ENCODE data around the gene PLAAT4. TPM values are rescaled to one million over a fixed set of nuclear protein-coding genes. Genes with fewer than 3 reads are reported as not detected.

The PLAAT4 gene
- total RNA-seq, 1 experiment from 2014 or later, result 0.52 TPM

DNA sequence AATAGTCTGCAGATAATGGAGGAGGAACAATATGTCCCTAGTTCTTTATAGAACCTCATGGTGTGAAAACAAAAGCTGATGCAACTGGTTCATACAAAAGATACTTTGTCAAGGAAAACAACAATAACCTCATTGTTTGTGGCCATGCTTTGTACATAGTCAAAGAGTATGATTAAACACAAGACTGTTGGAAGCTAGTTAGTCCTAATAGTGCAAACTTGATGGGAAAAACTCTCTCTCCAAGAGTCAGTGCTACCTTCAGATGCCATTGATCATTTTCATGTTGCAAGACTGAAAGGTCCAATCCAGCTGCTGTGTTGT is 46.7 kb downstream of the PLAAT4 start:
- intact Hi-C loops (cut with micrococcal nuclease), result no loop called here
- POLR2A ChIA-PET, result no interaction called here
- no peaks in the 10 kb centered on the region for H4K20me1 ChIP-seq (ENCODE audit: insufficient read depth)
- no TSS peak for BruUV-seq (replicated peaks)
- RAD21 ChIA-PET (ENCODE audit: low non-redundant PET in 1 of 2, low total read pairs in 2 of 2, uncharacterized antibody in 2 of 2, unreplicated experiment in 2 of 2), result no interaction called here
- H3K4me2 ChIP-seq (ENCODE audit: low read length), result peak overlapping the region; percentile 4; the same call in 1 of the 2 replicates
- no peaks in the 10 kb centered on the region for H3K79me2 ChIP-seq (ENCODE audit: insufficient read depth, low read length)
- TF ChIP-seq CEBPB (IDR thresholded peaks at IDR 0.05; ENCODE audit: low read depth) (no peak), EZH2 (IDR thresholded peaks at IDR 0.05) (no peak), FOSL1 (IDR thresholded peaks at IDR 0.05; ENCODE audit: low read depth) (no peak), SRF (IDR thresholded peaks at IDR 0.05; ENCODE audit: low read depth) (no peak), TCF7L2 (IDR thresholded peaks at IDR 0.05; ENCODE audit: borderline replicate concordance, extremely low read depth, insufficient read depth, insufficient read length) (no peak), SIN3A (IDR thresholded peaks at IDR 0.05; ENCODE audit: low read depth) (no peak), CBX3 (IDR thresholded peaks at IDR 0.05; ENCODE audit: low read depth) (no peak), ZFX (IDR thresholded peaks at IDR 0.05) (no peak), YY1 (IDR thresholded peaks at IDR 0.05; ENCODE audit: extremely low read depth, insufficient replicate concordance, low read depth, low read length) (no peak), ZNF274 (IDR thresholded peaks at IDR 0.05; ENCODE audit: low read depth, low read length) (no peak), POLR2AphosphoS5 (IDR thresholded peaks at IDR 0.05; ENCODE audit: low read depth, low read length) (no peak), JUND (IDR thresholded peaks at IDR 0.05) (no peak), EGR1 (IDR thresholded peaks at IDR 0.05; ENCODE audit: low read depth) (no peak)
- TF ChIP-seq, protein P1, sequence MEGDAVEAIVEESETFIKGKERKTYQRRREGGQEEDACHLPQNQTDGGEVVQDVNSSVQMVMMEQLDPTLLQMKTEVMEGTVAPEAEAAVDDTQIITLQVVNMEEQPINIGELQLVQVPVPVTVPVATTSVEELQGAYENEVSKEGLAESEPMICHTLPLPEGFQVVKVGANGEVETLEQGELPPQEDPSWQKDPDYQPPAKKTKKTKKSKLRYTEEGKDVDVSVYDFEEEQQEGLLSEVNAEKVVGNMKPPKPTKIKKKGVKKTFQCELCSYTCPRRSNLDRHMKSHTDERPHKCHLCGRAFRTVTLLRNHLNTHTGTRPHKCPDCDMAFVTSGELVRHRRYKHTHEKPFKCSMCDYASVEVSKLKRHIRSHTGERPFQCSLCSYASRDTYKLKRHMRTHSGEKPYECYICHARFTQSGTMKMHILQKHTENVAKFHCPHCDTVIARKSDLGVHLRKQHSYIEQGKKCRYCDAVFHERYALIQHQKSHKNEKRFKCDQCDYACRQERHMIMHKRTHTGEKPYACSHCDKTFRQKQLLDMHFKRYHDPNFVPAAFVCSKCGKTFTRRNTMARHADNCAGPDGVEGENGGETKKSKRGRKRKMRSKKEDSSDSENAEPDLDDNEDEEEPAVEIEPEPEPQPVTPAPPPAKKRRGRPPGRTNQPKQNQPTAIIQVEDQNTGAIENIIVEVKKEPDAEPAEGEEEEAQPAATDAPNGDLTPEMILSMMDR (IDR thresholded peaks at IDR 0.05 in 2 of 3, conservative IDR thresholded peaks at IDR 0.05 in 1 of 3; ENCODE audit: borderline replicate concordance in 1 of 3, insufficient read depth in 1 of 3, low read depth in 2 of 3, low read length in 2 of 3), result no peak
- TF ChIP-seq, protein P2, sequence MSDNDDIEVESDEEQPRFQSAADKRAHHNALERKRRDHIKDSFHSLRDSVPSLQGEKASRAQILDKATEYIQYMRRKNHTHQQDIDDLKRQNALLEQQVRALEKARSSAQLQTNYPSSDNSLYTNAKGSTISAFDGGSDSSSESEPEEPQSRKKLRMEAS (IDR thresholded peaks at IDR 0.05), result no peak
- TF ChIP-seq, protein P3, sequence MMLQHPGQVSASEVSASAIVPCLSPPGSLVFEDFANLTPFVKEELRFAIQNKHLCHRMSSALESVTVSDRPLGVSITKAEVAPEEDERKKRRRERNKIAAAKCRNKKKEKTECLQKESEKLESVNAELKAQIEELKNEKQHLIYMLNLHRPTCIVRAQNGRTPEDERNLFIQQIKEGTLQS (IDR thresholded peaks at IDR 0.05), result no peak
- TF ChIP-seq, protein P4, sequence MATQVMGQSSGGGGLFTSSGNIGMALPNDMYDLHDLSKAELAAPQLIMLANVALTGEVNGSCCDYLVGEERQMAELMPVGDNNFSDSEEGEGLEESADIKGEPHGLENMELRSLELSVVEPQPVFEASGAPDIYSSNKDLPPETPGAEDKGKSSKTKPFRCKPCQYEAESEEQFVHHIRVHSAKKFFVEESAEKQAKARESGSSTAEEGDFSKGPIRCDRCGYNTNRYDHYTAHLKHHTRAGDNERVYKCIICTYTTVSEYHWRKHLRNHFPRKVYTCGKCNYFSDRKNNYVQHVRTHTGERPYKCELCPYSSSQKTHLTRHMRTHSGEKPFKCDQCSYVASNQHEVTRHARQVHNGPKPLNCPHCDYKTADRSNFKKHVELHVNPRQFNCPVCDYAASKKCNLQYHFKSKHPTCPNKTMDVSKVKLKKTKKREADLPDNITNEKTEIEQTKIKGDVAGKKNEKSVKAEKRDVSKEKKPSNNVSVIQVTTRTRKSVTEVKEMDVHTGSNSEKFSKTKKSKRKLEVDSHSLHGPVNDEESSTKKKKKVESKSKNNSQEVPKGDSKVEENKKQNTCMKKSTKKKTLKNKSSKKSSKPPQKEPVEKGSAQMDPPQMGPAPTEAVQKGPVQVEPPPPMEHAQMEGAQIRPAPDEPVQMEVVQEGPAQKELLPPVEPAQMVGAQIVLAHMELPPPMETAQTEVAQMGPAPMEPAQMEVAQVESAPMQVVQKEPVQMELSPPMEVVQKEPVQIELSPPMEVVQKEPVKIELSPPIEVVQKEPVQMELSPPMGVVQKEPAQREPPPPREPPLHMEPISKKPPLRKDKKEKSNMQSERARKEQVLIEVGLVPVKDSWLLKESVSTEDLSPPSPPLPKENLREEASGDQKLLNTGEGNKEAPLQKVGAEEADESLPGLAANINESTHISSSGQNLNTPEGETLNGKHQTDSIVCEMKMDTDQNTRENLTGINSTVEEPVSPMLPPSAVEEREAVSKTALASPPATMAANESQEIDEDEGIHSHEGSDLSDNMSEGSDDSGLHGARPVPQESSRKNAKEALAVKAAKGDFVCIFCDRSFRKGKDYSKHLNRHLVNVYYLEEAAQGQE (IDR thresholded peaks at IDR 0.05; ENCODE audit: low read depth), result no peak
- H3K4me1 ChIP-seq (ENCODE audit: control insufficient read depth in 1 of 2, insufficient read depth in 2 of 2, low read length in 2 of 2), result peaks cover 0 to 6% of the 10 kb centered on the region in 2 experiments; a peak in 1 of 4 replicates
- no peak overlapping the region for H3K4me3 ChIP-seq (replicated peaks in 1 of 2; ENCODE audit: low read depth in 1 of 2, low read length in 2 of 2)
- H2AFZ ChIP-seq (ENCODE audit: low read depth, low read length, poor library complexity, severe bottlenecking), result no peak overlapping the region
- H3K36me3 ChIP-seq (ENCODE audit: control insufficient read depth in 1 of 2, insufficient read depth in 2 of 2, low read length in 2 of 2), result 0 out of 4 replicates have a peak, but pooled peaks cover 0 to 7% of the 10 kb centered on the region in 2 experiments
- DNase-seq (ENCODE audit: low read depth, low spot score) (no peak), ATAC-seq (no peak)
- no peak overlapping the region for H3K27ac ChIP-seq (ENCODE audit: low read depth, low read length)
- no peaks in the 10 kb centered on the region for H3K9me2 ChIP-seq (ENCODE audit: insufficient read depth)
- CTCF ChIA-PET, result interaction anchor here (1.2 to 1.5 kb wide), 2 partner anchors 10 to 23 kb away, joined by 4 to 6 read pairs; no protein-coding TSS in a partner anchor
- no peaks in the 10 kb centered on the region for H3K27me3 ChIP-seq (ENCODE audit: insufficient read depth, low read length)
- H3K9me3 ChIP-seq (ENCODE audit: control insufficient read depth in 1 of 2, insufficient read depth in 1 of 2, low read depth in 1 of 2, low read length in 2 of 2), result peaks cover 0 to 4% of the 10 kb centered on the region in 2 experiments; a peak in 1 of 4 replicates
- H3K9ac ChIP-seq (ENCODE audit: low read length), result no peak overlapping the region
